Glomerular visceral epithelial cell (primary cell): ENCODE results near the gene ARHGEF12.
A peak's percentile ranks its signal among the peaks of the same experiment; 100 is the strongest.

ENCODE experiments used
- DNase-seq: peaks from one replicate; pipeline ENCODE4 v3.0.0-alpha.2; 2016; ENCODE audit errors: extremely low spot score

The ARHGEF12 gene

GRCh38 chr11:120424185-120424969, 88.2 kb downstream of the ARHGEF12 start:
- DNase-seq: no peak

- no peak for DNase-seq
Observed at GRCh38 chr11:120424970-120425332, 88.7 kb downstream of the ARHGEF12 start.

GRCh38 chr11:120425527-120425926, 89.3 kb downstream of the ARHGEF12 start:
- no peak for DNase-seq

- DNase-seq: no peak
Observed at GRCh38 chr11:120430146-120430545, 93.9 kb downstream of the ARHGEF12 start.

GRCh38 chr11:120431633-120432032, 95.4 kb downstream of the ARHGEF12 start:
- DNase-seq: peak; percentile 73

GRCh38 chr11:120432056-120433018, 96.1 kb downstream of the ARHGEF12 start:
- peak; percentile 95 for DNase-seq

- no peak for DNase-seq
Observed at GRCh38 chr11:120441592-120441991, 105.4 kb downstream of the ARHGEF12 start.

- DNase-seq: no peak
Observed at GRCh38 chr11:120442031-120442430, 105.8 kb downstream of the ARHGEF12 start.

- no peak for DNase-seq
Observed at GRCh38 chr11:120446802-120447201, 110.6 kb downstream of the ARHGEF12 start.

GRCh38 chr11:120448240-120448639, 112.0 kb downstream of the ARHGEF12 start:
- no peak for DNase-seq

GRCh38 chr11:120455487-120455886, 119.3 kb downstream of the ARHGEF12 start:
- no peak for DNase-seq

- no peak for DNase-seq
Observed at GRCh38 chr11:120457996-120458395, 121.8 kb downstream of the ARHGEF12 start.

GRCh38 chr11:120462825-120463224, 126.6 kb downstream of the ARHGEF12 start:
- no peak for DNase-seq

GRCh38 chr11:120465921-120466534, 129.8 kb downstream of the ARHGEF12 start:
- DNase-seq: no peak

GRCh38 chr11:120467627-120468026, 131.4 kb downstream of the ARHGEF12 start:
- no peak for DNase-seq

- no peak for DNase-seq
Observed at GRCh38 chr11:120471131-120471530, 134.9 kb downstream of the ARHGEF12 start.

GRCh38 chr11:120471994-120472393, 135.8 kb downstream of the ARHGEF12 start:
- DNase-seq: no peak

- DNase-seq: no peak
Observed at GRCh38 chr11:120473503-120473902, 137.3 kb downstream of the ARHGEF12 start.

GRCh38 chr11:120482149-120482548, 145.9 kb downstream of the ARHGEF12 start:
- DNase-seq: no peak

- no peak for DNase-seq
Observed at GRCh38 chr11:120484722-120485121, 148.5 kb downstream of the ARHGEF12 start.

GRCh38 chr11:120486138-120486537, 149.9 kb downstream of the ARHGEF12 start:
- DNase-seq: no peak

GRCh38 chr11:120489799-120490198, 153.6 kb downstream of the ARHGEF12 start:
- DNase-seq: no peak
